GM18870 (cell line): ENCODE data around the gene LRRC2.
"Not testable (repeated sequence)": the region's sequence is repeated elsewhere in the genome, so short reads cannot be mapped to it uniquely, and the experiment has no call there.

Experiments used
- ATAC-seq: cut with Tn5 transposase; IDR thresholded peaks from one replicate; pipeline ENCODE4 v1.9.1; 2021; ENCODE audit warnings: moderate library complexity; ENCODE audit not compliant: unreplicated experiment

Gene LRRC2, protein sequence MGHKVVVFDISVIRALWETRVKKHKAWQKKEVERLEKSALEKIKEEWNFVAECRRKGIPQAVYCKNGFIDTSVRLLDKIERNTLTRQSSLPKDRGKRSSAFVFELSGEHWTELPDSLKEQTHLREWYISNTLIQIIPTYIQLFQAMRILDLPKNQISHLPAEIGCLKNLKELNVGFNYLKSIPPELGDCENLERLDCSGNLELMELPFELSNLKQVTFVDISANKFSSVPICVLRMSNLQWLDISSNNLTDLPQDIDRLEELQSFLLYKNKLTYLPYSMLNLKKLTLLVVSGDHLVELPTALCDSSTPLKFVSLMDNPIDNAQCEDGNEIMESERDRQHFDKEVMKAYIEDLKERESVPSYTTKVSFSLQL

GRCh38 chr3:46566040-46566641 is at the start of gene LRRC2:
TSS of gene LRRC2 (minus strand) at chr3:46566302. CDS start at chr3:46551591, 14,711 bp downstream.
- no peak for ATAC-seq

GRCh38 chr3:46615050-46615775 is 49.1 kb upstream of the LRRC2 start:
- ATAC-seq = no peak

DNA sequence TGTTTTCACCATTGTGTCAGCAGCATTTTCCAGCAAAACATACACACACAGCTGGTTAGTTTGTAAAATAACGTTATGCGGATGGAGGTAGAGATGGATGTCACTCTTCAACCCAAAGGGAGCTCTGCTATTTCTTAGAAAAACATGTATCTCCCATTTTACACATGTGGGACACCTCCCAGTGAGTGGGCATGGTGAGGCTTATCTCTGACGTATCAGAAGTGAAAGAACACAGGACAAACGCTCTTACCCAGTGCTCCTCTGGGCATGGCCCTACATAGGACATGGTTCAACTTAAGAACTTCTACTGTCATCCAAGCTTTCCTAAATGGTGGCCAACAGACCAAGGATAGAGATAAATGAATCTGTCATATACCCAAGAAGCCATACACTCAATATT is 48.3 kb upstream of the LRRC2 start:
- ATAC-seq = no peak

DNA sequence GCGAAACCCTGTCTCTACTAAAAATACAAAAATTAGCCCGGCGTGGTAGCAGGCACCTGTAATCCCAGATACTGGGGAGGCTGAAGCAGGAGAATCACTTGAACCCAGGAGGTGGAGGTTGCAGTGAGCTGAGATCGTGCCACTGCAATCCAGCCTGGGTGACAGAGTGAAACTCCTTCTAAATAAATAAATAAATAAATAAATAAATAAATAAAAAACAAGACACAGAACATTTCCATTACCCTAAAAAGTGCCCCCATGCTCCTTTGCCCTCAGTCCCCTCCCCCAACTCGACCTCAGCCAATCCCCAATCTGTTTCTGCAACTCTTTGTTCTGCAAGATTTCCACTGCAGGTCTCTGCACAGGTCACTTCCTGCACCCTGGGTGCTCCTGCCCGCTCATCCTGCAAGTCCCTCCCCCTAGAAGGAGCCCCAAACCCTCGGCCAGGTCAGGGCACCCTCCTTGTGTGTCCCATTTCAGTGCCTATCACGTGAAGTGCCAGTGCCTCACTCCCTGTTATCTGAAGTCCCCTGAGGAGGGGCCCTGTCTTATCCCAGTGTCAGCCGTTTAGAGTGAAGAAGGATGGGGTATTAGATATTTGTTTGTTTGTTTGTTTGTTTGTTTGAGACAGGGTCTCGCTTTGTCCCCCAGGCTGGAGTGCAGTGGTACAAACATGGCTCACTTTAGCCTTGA is 47.4 kb upstream of the LRRC2 start:
- no peak for ATAC-seq

DNA sequence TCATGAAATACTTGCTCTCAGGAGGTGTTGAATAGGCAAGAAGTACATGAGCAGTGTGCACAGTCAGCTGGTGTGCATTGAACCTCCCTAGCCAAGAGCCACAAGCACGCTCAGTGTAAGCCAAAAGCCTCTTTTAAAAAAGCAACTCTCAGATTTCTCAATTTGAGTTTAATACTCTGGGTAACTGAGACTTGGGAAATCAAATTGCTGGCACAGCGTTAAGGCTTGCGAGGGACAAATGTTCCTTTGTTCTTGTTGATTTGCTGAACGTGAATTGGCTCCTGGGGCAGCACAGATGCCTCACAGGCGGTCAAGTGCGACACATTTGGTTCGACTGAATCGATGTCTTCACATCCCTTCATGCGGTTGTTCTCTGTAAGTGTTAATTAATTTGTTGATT is 46.2 kb upstream of the LRRC2 start, which contains the start of gene FAM240A:
Gene FAM240A, plus strand, starts transcription at position 202 of the 400 bp plus-strand sequence. Its CDS starts 159 bp downstream, at position 361.
- no peak for ATAC-seq

DNA sequence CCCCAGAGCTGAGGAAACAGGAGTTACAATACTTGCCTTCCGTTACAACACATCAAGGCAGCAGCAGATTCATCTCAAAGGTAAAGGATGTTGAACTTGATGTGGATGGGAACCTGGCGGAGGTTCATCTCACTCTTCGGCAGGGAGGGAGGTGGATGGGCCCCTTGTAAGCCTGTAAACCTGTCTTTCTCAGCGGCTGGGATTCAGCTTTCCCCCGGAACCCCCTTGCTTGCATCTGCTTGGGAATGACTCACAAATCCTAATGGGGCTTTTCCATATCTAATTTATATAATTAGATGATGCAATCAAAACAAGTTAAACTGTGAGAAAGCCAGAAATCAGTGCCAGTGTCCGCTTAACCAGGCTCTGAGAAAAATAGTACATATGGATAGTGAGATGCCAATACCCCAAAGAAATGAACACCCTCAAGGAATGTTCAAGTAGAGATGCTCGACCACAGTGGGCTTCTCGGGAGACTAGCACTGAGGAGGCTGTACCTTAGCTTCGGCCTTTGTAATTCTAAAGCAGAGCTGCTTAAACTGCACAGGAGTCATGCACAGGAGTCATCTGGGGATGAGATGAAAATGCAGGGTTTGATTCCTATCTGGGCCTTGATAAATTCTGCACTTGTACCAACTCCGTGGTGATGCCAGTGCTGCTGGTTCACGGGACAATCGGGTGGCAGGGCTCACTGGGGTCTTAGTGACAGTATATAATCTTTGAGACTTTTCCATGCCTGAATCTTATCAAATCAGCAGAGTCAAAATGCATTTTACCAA is 44.0 kb upstream of the LRRC2 start:
- no peak for ATAC-seq

GRCh38 chr3:46609212-46609721 is 43.2 kb upstream of the LRRC2 start:
- ATAC-seq = no peak

- ATAC-seq = no peak
Observed at GRCh38 chr3:46607603-46608028, 41.5 kb upstream of the LRRC2 start.

- ATAC-seq = no peak
Observed at GRCh38 chr3:46604127-46604526, 38.0 kb upstream of the LRRC2 start.

DNA sequence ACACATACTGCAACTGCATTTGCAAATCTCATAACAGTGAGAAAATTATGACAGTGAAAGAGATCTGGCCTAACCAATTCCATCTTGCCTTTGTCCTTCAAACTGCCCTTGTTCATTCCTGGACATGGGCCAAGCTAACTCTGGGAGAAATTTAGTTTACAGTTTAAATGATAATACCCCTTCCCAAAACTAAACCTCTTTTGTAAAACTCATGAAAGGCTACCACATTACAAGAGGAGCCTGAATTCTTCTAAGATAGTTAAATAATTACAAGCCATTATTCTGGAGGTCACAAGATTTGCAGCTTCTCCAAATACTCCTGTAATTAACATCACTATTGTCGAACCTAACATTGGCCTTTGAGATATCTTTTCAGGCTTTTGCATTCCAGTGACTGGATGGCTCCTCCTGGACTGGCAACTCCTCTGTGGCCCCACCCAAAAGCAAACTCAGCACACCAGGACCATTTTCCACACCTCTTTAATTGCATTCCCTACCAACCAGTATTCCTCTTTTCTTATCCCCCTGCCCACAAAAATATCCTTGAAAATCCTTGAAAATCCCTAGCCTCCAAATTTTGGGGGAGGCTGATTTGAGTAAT is 37.4 kb upstream of the LRRC2 start:
- ATAC-seq = no peak

DNA sequence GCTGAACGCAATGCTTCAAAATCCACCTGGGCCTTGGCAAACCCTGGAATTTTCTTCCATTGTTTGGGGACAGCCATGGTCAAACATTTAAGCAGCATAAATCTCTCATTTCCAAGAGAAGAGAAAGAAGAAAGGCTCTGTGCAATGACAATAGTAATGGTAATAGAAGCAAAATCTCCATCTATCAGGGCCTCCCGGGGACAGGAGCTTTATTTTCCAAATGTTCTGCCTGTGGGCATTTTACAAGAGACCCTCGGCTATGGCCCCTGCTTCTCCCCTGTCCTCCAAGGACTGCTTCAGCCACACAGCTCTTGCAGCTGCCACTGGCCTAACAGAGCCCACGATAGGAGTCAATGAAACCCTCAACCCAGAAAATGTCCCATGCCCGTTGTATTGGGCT is 33.5 kb upstream of the LRRC2 start:
- no peak for ATAC-seq

GRCh38 chr3:46595819-46596314 is 29.8 kb upstream of the LRRC2 start:
- no peak for ATAC-seq

- no peak for ATAC-seq
Observed at GRCh38 chr3:46594723-46595122, 28.6 kb upstream of the LRRC2 start.

- no peak for ATAC-seq
Observed at GRCh38 chr3:46593979-46594378, 27.9 kb upstream of the LRRC2 start.

DNA sequence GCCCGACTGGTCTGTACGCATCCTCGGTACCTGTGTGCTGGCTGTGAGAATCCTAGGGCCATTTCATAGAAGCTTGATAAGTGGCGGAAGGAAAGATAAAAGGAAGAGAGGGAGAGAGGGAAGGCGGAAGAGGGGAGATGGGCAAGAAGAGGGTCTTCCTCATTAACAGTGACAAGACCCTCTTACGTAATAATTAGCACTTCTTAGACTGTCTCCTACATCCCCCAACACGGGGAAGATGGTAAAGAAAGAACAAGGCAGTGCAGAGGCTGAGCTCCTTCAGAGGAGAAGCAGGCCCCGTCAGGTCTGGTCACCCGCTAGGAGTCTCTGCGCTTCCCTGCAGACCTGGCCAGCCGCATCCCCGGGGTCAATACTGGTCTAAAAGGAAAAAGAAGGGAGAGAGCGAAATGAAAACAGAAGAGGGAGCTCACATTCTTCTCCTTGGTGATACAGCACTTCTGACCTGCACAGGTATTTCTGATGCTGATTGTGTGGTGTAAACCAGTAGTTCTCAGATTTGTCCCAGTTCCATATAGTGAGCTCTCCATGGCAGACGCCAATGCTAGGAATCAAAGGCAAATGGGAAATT is 27.3 kb upstream of the LRRC2 start:
- no peak for ATAC-seq

DNA sequence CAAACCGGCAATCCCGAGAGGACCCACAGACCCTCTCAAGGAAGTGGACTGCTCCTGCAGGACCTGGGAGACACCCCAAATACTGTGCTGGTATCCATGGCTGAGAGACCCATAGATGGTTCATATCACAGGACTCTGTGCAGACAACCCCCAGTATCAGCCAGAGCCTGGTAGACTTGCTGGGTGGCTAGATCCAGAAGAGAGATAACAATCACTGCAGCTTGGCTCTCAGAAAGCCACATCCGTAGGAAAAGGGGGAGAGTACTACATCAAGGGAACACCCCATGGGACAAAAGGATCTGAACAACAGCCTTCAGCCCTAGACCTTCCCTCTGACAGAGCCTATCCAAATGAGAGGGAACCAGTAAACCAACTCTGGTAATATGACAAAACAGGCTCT is 21.2 kb upstream of the LRRC2 start:
- not testable (repeated sequence) for ATAC-seq

- ATAC-seq = no peak
Observed at GRCh38 chr3:46586738-46587246, 20.7 kb upstream of the LRRC2 start.

DNA sequence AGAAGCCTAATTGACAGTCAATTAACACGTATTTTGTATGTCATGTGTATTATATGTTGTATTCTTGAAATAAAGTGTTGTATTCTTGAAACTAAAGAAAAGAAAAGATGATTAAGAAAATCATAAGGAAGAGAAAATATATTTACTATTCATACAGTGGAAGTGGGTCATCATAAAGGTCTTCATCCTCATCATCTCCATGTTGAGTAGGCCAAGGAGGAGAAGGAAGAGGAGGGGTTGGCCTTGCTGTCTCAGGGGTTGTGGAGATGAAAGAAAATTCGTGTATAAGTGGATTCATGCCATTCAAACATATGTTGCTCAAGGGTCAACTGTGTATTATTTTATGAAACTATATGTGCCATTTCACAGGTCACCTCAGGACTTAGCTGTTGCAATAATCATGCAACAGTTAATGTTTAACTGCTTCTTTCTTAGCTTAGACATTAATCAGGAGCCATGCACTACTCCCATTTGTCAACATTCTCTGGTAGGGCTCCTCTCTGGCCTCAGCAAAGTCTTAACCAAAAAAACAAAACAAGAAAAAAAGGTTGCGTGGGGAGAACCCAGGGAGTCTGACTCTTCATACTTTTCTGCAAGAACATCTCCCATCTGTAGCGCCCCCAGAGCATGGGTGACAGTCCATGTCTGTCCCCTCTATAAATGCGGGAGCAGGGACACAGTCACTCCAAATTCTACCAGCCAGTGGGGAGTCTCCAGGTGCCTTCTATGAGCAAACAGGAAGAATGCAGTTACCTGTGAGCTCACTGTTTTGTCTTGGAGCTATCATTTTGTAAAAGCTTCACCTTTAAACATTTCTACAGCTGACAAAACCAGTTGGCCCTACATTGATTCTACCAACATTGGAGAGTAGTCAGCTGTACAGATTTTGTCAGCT is 19.9 kb upstream of the LRRC2 start:
- ATAC-seq = no peak
